H1 (cell line): ENCODE results near the gene ERO1B. TPM values are rescaled to one million over a fixed set of nuclear protein-coding genes. Genes with fewer than 3 reads are reported as not detected.

Experiments used
- CTCF ChIA-PET: fragments of 300-600 bp; sonication (Branson Sonifier 250); formaldehyde crosslinking; loops from one replicate; lab custom pipeline; 2021; ENCODE audit not compliant: partially characterized antibody; lab: Charles Lee
- POLR2A ChIA-PET: fragments of 300-600 bp; sonication (Branson Sonifier 250); formaldehyde crosslinking; loops from one replicate; lab custom pipeline; 2021; ENCODE audit warnings: inconsistent platforms; ENCODE audit not compliant: partially characterized antibody; lab: Charles Lee
- DNase-seq, 2 experiments: peaks; one replicate each; pipeline versions ENCODE4 v3.0.0 to v3.0.0-alpha.2; 2010 to 2022; ENCODE audit warnings: low spot score in 2 of 2, low read depth in 1 of 2, mixed read lengths in 1 of 2
- FAIRE-seq: peaks from 2 replicates; lab custom pipeline; 2011; peaks lifted over from hg19 to GRCh38; lab: Jason Lieb, UNC
- H2AFZ ChIP-seq: 2 replicates; pipeline ENCODE4 v1.8.1; 2012; ENCODE audit warnings: low read length, inconsistent platforms
- H2AK5ac ChIP-seq: 2 replicates; pipeline ENCODE4 v1.6.1; 2013; ENCODE audit warnings: low read depth, low read length
- H2BK120ac ChIP-seq: replicated peaks from 2 replicates; pipeline ENCODE3; 2013; ENCODE audit warnings: low read depth, low read length, inconsistent platforms
- H2BK12ac ChIP-seq: 2 replicates; pipeline ENCODE4 v1.6.1; 2013; ENCODE audit warnings: low read depth, low read length
- H2BK15ac ChIP-seq: 2 replicates; pipeline ENCODE4 v1.6.1; 2013; ENCODE audit warnings: low read length
- H2BK20ac ChIP-seq: 2 replicates; pipeline ENCODE4 v1.6.1; 2013; ENCODE audit warnings: low read length
- H2BK5ac ChIP-seq: 2 replicates; pipeline ENCODE4 v1.6.1; 2013; ENCODE audit warnings: low read depth, low read length
- H3K14ac ChIP-seq: 2 replicates; pipeline ENCODE4 v1.6.1; 2013; ENCODE audit warnings: inconsistent platforms; ENCODE audit not compliant: insufficient read length
- H3K18ac ChIP-seq: 2 replicates; pipeline ENCODE4 v1.6.1; 2013; ENCODE audit warnings: low read length; ENCODE audit errors: extremely low read depth
- H3K23ac ChIP-seq: 2 replicates; pipeline ENCODE4 v1.6.1; 2013; ENCODE audit warnings: inconsistent platforms; ENCODE audit not compliant: insufficient read length
- H3K23me2 ChIP-seq: 2 replicates; pipeline ENCODE4 v1.6.1; 2013; ENCODE audit warnings: low read depth, low read length
- H3K27ac ChIP-seq: 2 replicates; pipeline ENCODE4 v1.6.1; 2011; ENCODE audit warnings: low read depth, low read length, inconsistent platforms
- H3K27me3 ChIP-seq, 4 experiments: replicated peaks in 1 of 4; 1 replicate in 1 of 4; 2 replicates in 3 of 4; pipeline versions ENCODE4 v1.6.1 to v1.8.1; 2011 to 2013; ENCODE audit warnings: low read length in 3 of 4, mild to moderate bottlenecking in 3 of 4, inconsistent platforms in 2 of 4, mixed read lengths in 2 of 4, moderate library complexity in 1 of 4; ENCODE audit not compliant: control insufficient read depth in 3 of 4, insufficient read depth in 3 of 4; ENCODE audit errors: extremely low read depth in 1 of 4
- H3K36me3 ChIP-seq, 4 experiments: 2 replicates each; pipeline versions ENCODE4 v1.6.1 to v1.8.1; 2011 to 2013; ENCODE audit warnings: mild to moderate bottlenecking in 4 of 4, low read length in 3 of 4, moderate library complexity in 2 of 4, control low read depth in 1 of 4, inconsistent platforms in 1 of 4; ENCODE audit not compliant: insufficient read depth in 4 of 4, control insufficient read depth in 2 of 4
- H3K4ac ChIP-seq: replicated peaks from 2 replicates; pipeline ENCODE3; 2013; ENCODE audit warnings: low read length, low read depth, mixed read lengths, inconsistent platforms; ENCODE audit not compliant: insufficient read length
- H3K4me1 ChIP-seq, 4 experiments: replicated peaks in 1 of 4; 1 replicate in 1 of 4; 2 replicates in 3 of 4; pipeline versions ENCODE4 v1.6.1 to v1.8.1; 2011 to 2013; ENCODE audit warnings: low read length in 3 of 4, inconsistent platforms in 2 of 4, mixed read lengths in 1 of 4; ENCODE audit not compliant: insufficient read depth in 4 of 4, control insufficient read depth in 3 of 4
- H3K4me2 ChIP-seq, 2 experiments: 2 replicates each; pipeline versions ENCODE4 v1.6.1 to v1.8.1; 2011 to 2013; ENCODE audit warnings: low read depth in 2 of 2, low read length in 2 of 2, control low read depth in 1 of 2, inconsistent platforms in 1 of 2, mild to moderate bottlenecking in 1 of 2; ENCODE audit not compliant: insufficient read depth in 1 of 2
- H3K4me3 ChIP-seq, 4 experiments: fragments of 200-600, 300-600 bp in 1 of 4; sonication (generic), shearing (Covaris generic), sonication (Bioruptor Twin) in 1 of 4; 2 replicates each; pipeline versions ENCODE4 v1.5.1 to v1.8.1; 2011 to 2016; ENCODE audit warnings: low read length in 4 of 4, low read depth in 3 of 4, control low read depth in 2 of 4, inconsistent platforms in 2 of 4, mild to moderate bottlenecking in 2 of 4, mixed read lengths in 1 of 4, moderate library complexity in 1 of 4; ENCODE audit not compliant: insufficient read depth in 2 of 4; ENCODE audit errors: extremely low read depth in 1 of 4
- H3K56ac ChIP-seq: replicated peaks from 2 replicates; pipeline ENCODE3; 2013; ENCODE audit warnings: low read depth, mild to moderate bottlenecking, mixed read lengths, low read length, inconsistent platforms; ENCODE audit not compliant: insufficient read length
- H3K79me1 ChIP-seq: 2 replicates; pipeline ENCODE4 v1.6.1; 2013; ENCODE audit warnings: low read depth, low read length, control low read depth
- H3K79me2 ChIP-seq, 2 experiments: 2 replicates each; pipeline versions ENCODE4 v1.6.1 to v1.8.1; 2012 to 2013; ENCODE audit warnings: low read length in 2 of 2, mild to moderate bottlenecking in 2 of 2, inconsistent platforms in 1 of 2; ENCODE audit not compliant: insufficient read depth in 2 of 2, control insufficient read depth in 1 of 2
- H3K9ac ChIP-seq, 4 experiments: replicated peaks in 1 of 4; 1 replicate in 1 of 4; 2 replicates in 3 of 4; pipeline versions ENCODE4 v1.6.1 to v1.8.1; 2011 to 2013; ENCODE audit warnings: low read depth in 3 of 4, low read length in 3 of 4, control low read depth in 2 of 4, mild to moderate bottlenecking in 2 of 4, moderate library complexity in 2 of 4, inconsistent platforms in 1 of 4; ENCODE audit errors: extremely low read depth in 1 of 4
- H3K9me3 ChIP-seq, 2 experiments: 2 replicates each; pipeline versions ENCODE4 v1.6.1 to v1.8.1; 2012 to 2013; ENCODE audit warnings: mild to moderate bottlenecking in 2 of 2, moderate library complexity in 2 of 2, control low read depth in 1 of 2, inconsistent platforms in 1 of 2, low read depth in 1 of 2, low read length in 1 of 2, mixed read lengths in 1 of 2; ENCODE audit not compliant: insufficient read depth in 2 of 2
- H4K20me1 ChIP-seq, 2 experiments: replicated peaks in 1 of 2; 2 replicates each; pipeline versions ENCODE3 to v1.8.1; 2011 to 2013; ENCODE audit warnings: inconsistent platforms in 2 of 2, low read length in 2 of 2, mild to moderate bottlenecking in 1 of 2; ENCODE audit not compliant: insufficient read depth in 2 of 2, control insufficient read depth in 1 of 2
- H4K5ac ChIP-seq: 2 replicates; pipeline ENCODE4 v1.6.1; 2013; ENCODE audit warnings: low read length, low read depth, mixed read lengths, inconsistent platforms; ENCODE audit not compliant: insufficient read length
- H4K8ac ChIP-seq: 2 replicates; pipeline ENCODE4 v1.8.0; 2013; ENCODE audit warnings: mild to moderate bottlenecking, moderate library complexity, low read length, inconsistent platforms; ENCODE audit not compliant: insufficient read depth; ENCODE audit errors: extremely low read depth
- H4K91ac ChIP-seq: replicated peaks from 2 replicates; pipeline ENCODE3; 2013; ENCODE audit warnings: low read length, mixed read lengths, inconsistent platforms; ENCODE audit not compliant: insufficient read length
- CBX5 ChIP-seq: fragments of 300-800, 300-1000 bp; sonication (generic); IDR thresholded peaks from 2 replicates; pipeline ENCODE4 v1.7.1; 2016; ENCODE audit warnings: antibody characterized with exemption, low read length, low read depth
- JUND ChIP-seq: IDR thresholded peaks from 2 replicates; pipeline ENCODE4 v1.6.1; 2011; ENCODE audit warnings: mild to moderate bottlenecking, improper control_type of control experiment, low read length
- RNF2 ChIP-seq: fragments of 200-900, 300-1000 bp; sonication (generic); IDR thresholded peaks from 2 replicates; pipeline ENCODE4 v1.7.1; 2016; ENCODE audit warnings: borderline replicate concordance, low read depth, mild to moderate bottlenecking, antibody characterized with exemption, low read length; ENCODE audit not compliant: poor library complexity, severe bottlenecking; ENCODE audit errors: missing control alignments
- SP2 ChIP-seq: IDR thresholded peaks from 2 replicates; pipeline ENCODE4 v1.6.1; 2012; ENCODE audit warnings: mild to moderate bottlenecking, low read length, inconsistent platforms
- WGBS, 2 experiments: shearing (Covaris generic) in 1 of 2; methylation state at CpG; one replicate each; pipeline versions ENCODE4 v1.1.6 to v1.1.7; 2013 to 2015; ENCODE audit warnings: low lambda C conversion rate in 2 of 2, mixed read lengths in 2 of 2, inconsistent platforms in 1 of 2, low coverage in 1 of 2, missing lambda C conversion rate in 1 of 2; ENCODE audit not compliant: insufficient replicate concordance in 2 of 2, insufficient coverage in 1 of 2, insufficient read length in 1 of 2; ENCODE audit errors: extremely low coverage in 1 of 2, missing lambda C conversion rate in 1 of 2; 5-methylcytosine and 5-hydroxymethylcytosine counted together
- polyA plus RNA-seq, 7 experiments: library from polyadenylated mRNA; depleted of rRNA in 3 of 7; stranded (reverse) in 5 of 7; unstranded in 2 of 7; fragments of >200 nt in 5 of 7; fragments of 200-250 nt in 2 of 7; gene quantifications; 1 replicate in 5 of 7; 2 replicates in 1 of 7; 4 replicates in 1 of 7; pipeline versions ENCODE4 v1.2.1 to v1.2.3, GENCODE V29; 2011 to 2013; ENCODE audit warnings: missing spikeins in 2 of 7, mixed read lengths in 2 of 7
- total RNA-seq: library from RNA; stranded (reverse); fragmentation: NEBNext Ultra II Directional; extraction: Animal tissue kit (Norgen Biotek cat#: 25700); gene quantifications from 2 replicates; pipeline ENCODE4 v1.2.1, GENCODE V29; 2021

The ERO1B gene
- total and polyA plus RNA-seq, 2 of the 8 experiments (the other 6 are each of a cell fraction or from before 2014, with no cell fraction given) = 0.74 to 5.6 TPM

GRCh38 chr1:236315518-236315917 lies 33.8 kb upstream of the ERO1B start:
- Histone ChIP-seq H4K8ac (no peak overlapping the region), H3K79me2 (no peaks in the 10 kb centered on the region), H3K56ac (no peak overlapping the region), H2BK15ac (no peak overlapping the region), H3K18ac (no peak overlapping the region), H4K20me1 (no peaks in the 10 kb centered on the region), H2BK5ac (no peak overlapping the region), H4K5ac (no peak overlapping the region), H3K79me1 (no peaks in the 10 kb centered on the region), H3K14ac (no peak overlapping the region), H3K27me3 (no peaks in the 10 kb centered on the region), H3K23me2 (peaks cover 2% of the 10 kb centered on the region; the same call in 1 of the 2 replicates), H3K4me3 (no peak overlapping the region), H4K91ac (no peak overlapping the region), H3K4me1 (peaks cover 0 to 6% (median 2%) of the 10 kb centered on the region in 4 experiments; a peak in 2 of 7 replicates), H3K9me3 (no peaks in the 10 kb centered on the region), H3K23ac (no peak overlapping the region), H3K9ac (no peak overlapping the region), H3K36me3 (no peaks in the 10 kb centered on the region), H2AK5ac (no peak overlapping the region), H3K27ac (no peak overlapping the region), H3K4me2 (no peak overlapping the region), H2BK12ac (no peak overlapping the region), H2BK20ac (no peak overlapping the region), H2AFZ (no peak overlapping the region), H3K4ac (no peak overlapping the region), H2BK120ac (no peak overlapping the region)
- WGBS, 2 experiments = 76% methylated on average over 2 of the region's 2 CpGs; no CpG with 5 or more reads in 1 of the 2 experiments
- TF ChIP-seq SP2 = no peak
- TF ChIP-seq RNF2 = no peak
- TF ChIP-seq CBX5 = no peak
- no peak for TF ChIP-seq JUND
- DNase-seq = no peak
- POLR2A ChIA-PET = interaction anchor here (0.9 kb wide), 1 partner anchor 33 kb away, joined by 3 read pairs; the partner anchor contains the start of gene ERO1B
- no peak for FAIRE-seq
- CTCF ChIA-PET = interaction anchor here (1.0 to 1.7 kb wide), 4 partner anchors 9 to 30 kb away, joined by 3 to 4 read pairs (median 3); no protein-coding TSS in a partner anchor
